HCT116 (cell line): ENCODE results near the gene TTC39C. TPM values are rescaled to one million over a fixed set of nuclear protein-coding genes. Genes with fewer than 3 reads are reported as not detected.

Experiments used
- ATAC-seq: fragments of 200-7000 bp; cut with Tn5 transposase; 2 replicates; pipeline ENCODE4 v1.9.1; 2020; ENCODE audit warnings: mild to moderate bottlenecking, moderate library complexity
- BruUV-seq: library from RNA; stranded (reverse); fragments of 400-500 nt; replicated peaks from 2 replicates; lab custom pipeline; 2021; lab: Mats Ljungman, UMichigan
- CTCF ChIA-PET: fragments of 300-600 bp; sonication (Branson Sonifier 250); formaldehyde crosslinking; loops from one replicate; lab custom pipeline; 2021; ENCODE audit warnings: antibody characterized with exemption; lab: Charles Lee
- POLR2A ChIA-PET: fragments of 300-600, 350-600 bp; sonication (Branson Sonifier 250); formaldehyde crosslinking; loops from one replicate; lab custom pipeline; 2021; ENCODE audit warnings: antibody characterized with exemption; lab: Charles Lee
- RAD21 ChIA-PET, 2 experiments: fragments of 300-600 bp; sonication (Branson Sonifier 250); formaldehyde crosslinking; loops; one replicate each; lab custom pipeline; 2023; ENCODE audit warnings: low total read pairs in 2 of 2; ENCODE audit not compliant: uncharacterized antibody in 2 of 2, unreplicated experiment in 2 of 2, low non-redundant PET in 1 of 2; lab: Charles Lee
- DNase-seq: peaks from one replicate; pipeline ENCODE4 v3.0.0-alpha.2; 2010; ENCODE audit warnings: low read depth, low spot score
- H2AFZ ChIP-seq: fragments of 200-600 bp; shearing (Covaris generic), sonication (generic); 2 replicates; pipeline ENCODE4 v1.6.1; 2017; ENCODE audit warnings: low read depth, mixed run types, mixed read lengths, antibody characterized with exemption, low read length; ENCODE audit not compliant: poor library complexity, severe bottlenecking
- H3K27ac ChIP-seq: 2 replicates; pipeline ENCODE4 v1.5.1; 2012; ENCODE audit warnings: low read depth, low read length
- H3K27me3 ChIP-seq: fragments of 200-600 bp; sonication (generic); 2 replicates; pipeline ENCODE4 v1.6.1; 2016; ENCODE audit warnings: mixed run types, low read length, mixed read lengths; ENCODE audit not compliant: insufficient read depth
- H3K36me3 ChIP-seq, 2 experiments: fragments of 200-500 bp in 1 of 2; fragments of 200-600 bp in 1 of 2; sonication (Bioruptor generic) in 1 of 2; sonication (generic) in 1 of 2; 2 replicates each; pipeline versions ENCODE4 v1.5.1 to v1.6.1; 2014 to 2016; ENCODE audit warnings: low read length in 2 of 2, inconsistent platforms in 1 of 2, mixed read lengths in 1 of 2, mixed run types in 1 of 2; ENCODE audit not compliant: insufficient read depth in 2 of 2, control insufficient read depth in 1 of 2
- H3K4me1 ChIP-seq, 2 experiments: fragments of 200-600 bp in 1 of 2; sonication (generic) in 1 of 2; 2 replicates each; pipeline versions ENCODE4 v1.5.1 to v1.6.1; 2012 to 2017; ENCODE audit warnings: low read length in 2 of 2, inconsistent platforms in 1 of 2, mild to moderate bottlenecking in 1 of 2, mixed read lengths in 1 of 2, mixed run types in 1 of 2, moderate library complexity in 1 of 2; ENCODE audit not compliant: insufficient read depth in 2 of 2, control insufficient read depth in 1 of 2
- H3K4me2 ChIP-seq: fragments of 200-600 bp; sonication (generic); 2 replicates; pipeline ENCODE4 v1.6.1; 2017; ENCODE audit warnings: mixed run types, low read length, mixed read lengths
- H3K4me3 ChIP-seq, 2 experiments: fragments of 200-600 bp in 1 of 2; sonication (generic) in 1 of 2; replicated peaks in 1 of 2; 2 replicates each; pipeline ENCODE4 v1.5.1; 2011 to 2016; ENCODE audit warnings: low read length in 2 of 2, control low read depth in 1 of 2, low read depth in 1 of 2, mild to moderate bottlenecking in 1 of 2, mixed read lengths in 1 of 2, mixed run types in 1 of 2
- H3K79me2 ChIP-seq: fragments of 200-600 bp; sonication (generic); 2 replicates; pipeline ENCODE4 v1.6.1; 2017; ENCODE audit warnings: mild to moderate bottlenecking, mixed run types, low read length, moderate library complexity, mixed read lengths; ENCODE audit not compliant: insufficient read depth
- H3K9ac ChIP-seq: fragments of 200-600 bp; sonication (generic); 2 replicates; pipeline ENCODE4 v1.6.1; 2016; ENCODE audit warnings: low read length, mixed read lengths
- H3K9me2 ChIP-seq: fragments of 200-600 bp; sonication (generic), shearing (Covaris generic); 2 replicates; pipeline ENCODE4 v1.6.1; 2017; ENCODE audit warnings: mixed run types, mild to moderate bottlenecking, moderate library complexity; ENCODE audit not compliant: insufficient read depth
- H3K9me3 ChIP-seq, 2 experiments: fragments of 200-500 bp in 1 of 2; fragments of 200-600 bp in 1 of 2; sonication (Bioruptor generic) in 1 of 2; sonication (generic) in 1 of 2; 2 replicates each; pipeline ENCODE4 v1.6.1; 2014 to 2017; ENCODE audit warnings: low read length in 2 of 2, mixed read lengths in 2 of 2, inconsistent platforms in 1 of 2, low read depth in 1 of 2, mild to moderate bottlenecking in 1 of 2, mixed run types in 1 of 2, moderate library complexity in 1 of 2; ENCODE audit not compliant: control insufficient read depth in 1 of 2, insufficient read depth in 1 of 2
- H4K20me1 ChIP-seq: fragments of 200-600 bp; sonication (generic), shearing (Covaris generic); 2 replicates; pipeline ENCODE4 v1.6.1; 2017; ENCODE audit warnings: mixed run types, mild to moderate bottlenecking, moderate library complexity; ENCODE audit not compliant: insufficient read depth
- ATF3 ChIP-seq: IDR thresholded peaks from 2 replicates; pipeline ENCODE4 v1.6.1; 2012
- CBX3 ChIP-seq: IDR thresholded peaks from 2 replicates; pipeline ENCODE4 v1.6.1; 2012; ENCODE audit warnings: low read depth
- CEBPB ChIP-seq: IDR thresholded peaks from 2 replicates; pipeline ENCODE4 v1.6.1; 2012; ENCODE audit warnings: low read depth
- CTCF ChIP-seq, 3 experiments: fragments of 200-600 bp in 1 of 3; sonication (generic) in 1 of 3; IDR thresholded peaks in 2 of 3; conservative IDR thresholded peaks in 1 of 3; 2 replicates each; pipeline ENCODE4 v1.5.1; 2012 to 2017; ENCODE audit warnings: low read depth in 2 of 3, low read length in 2 of 3, antibody characterized with exemption in 1 of 3, borderline replicate concordance in 1 of 3, control low read depth in 1 of 3, mild to moderate bottlenecking in 1 of 3, mixed read lengths in 1 of 3, mixed run types in 1 of 3, moderate library complexity in 1 of 3; ENCODE audit not compliant: insufficient read depth in 1 of 3
- EGR1 ChIP-seq: IDR thresholded peaks from 2 replicates; pipeline ENCODE4 v1.6.1; 2012; ENCODE audit warnings: low read depth
- EZH2 ChIP-seq: fragments of 200-600 bp; sonication (generic); IDR thresholded peaks from 2 replicates; pipeline ENCODE4 v1.6.1; 2017; ENCODE audit warnings: antibody characterized with exemption, mixed run types
- EZH2phosphoT487 ChIP-seq: fragments of 200-600 bp; IDR thresholded peaks from 2 replicates; pipeline ENCODE4 v1.6.1; 2018; ENCODE audit warnings: antibody characterized with exemption, borderline replicate concordance
- FOSL1 ChIP-seq: IDR thresholded peaks from 2 replicates; pipeline ENCODE4 v1.6.1; 2012; ENCODE audit warnings: low read depth
- JUND ChIP-seq: IDR thresholded peaks from 2 replicates; pipeline ENCODE4 v1.6.1; 2012
- MAX ChIP-seq: IDR thresholded peaks from 2 replicates; pipeline ENCODE4 v1.6.1; 2012
- POLR2AphosphoS5 ChIP-seq: IDR thresholded peaks from 2 replicates; pipeline ENCODE4 v1.6.1; 2011; ENCODE audit warnings: mild to moderate bottlenecking, low read depth, low read length, moderate library complexity
- RAD21 ChIP-seq: IDR thresholded peaks from 2 replicates; pipeline ENCODE4 v1.6.1; 2012; ENCODE audit warnings: low read depth, mild to moderate bottlenecking
- SIN3A ChIP-seq: IDR thresholded peaks from 2 replicates; pipeline ENCODE4 v1.6.1; 2012; ENCODE audit warnings: low read depth
- SP1 ChIP-seq: IDR thresholded peaks from 2 replicates; pipeline ENCODE4 v1.6.1; 2012; ENCODE audit warnings: low read depth
- SRF ChIP-seq: IDR thresholded peaks from 2 replicates; pipeline ENCODE4 v1.6.1; 2012; ENCODE audit warnings: low read depth
- TCF7L2 ChIP-seq: IDR thresholded peaks from 2 replicates; pipeline ENCODE4 v1.7.0; 2011; ENCODE audit warnings: borderline replicate concordance, inconsistent platforms; ENCODE audit not compliant: insufficient read depth, insufficient read length; ENCODE audit errors: extremely low read depth
- YY1 ChIP-seq: IDR thresholded peaks from 2 replicates; pipeline ENCODE4 v1.6.1; 2011; ENCODE audit warnings: low read length, low read depth, moderate library complexity, mild to moderate bottlenecking; ENCODE audit not compliant: insufficient replicate concordance; ENCODE audit errors: extremely low read depth
- ZFX ChIP-seq: fragments of 450-650 bp; IDR thresholded peaks from 2 replicates; pipeline ENCODE4 v1.6.1; 2017
- ZNF274 ChIP-seq: fragments of 200-500 bp; sonication (Bioruptor generic); IDR thresholded peaks from 2 replicates; pipeline ENCODE4 v1.6.1; 2014; ENCODE audit warnings: mild to moderate bottlenecking, low read depth, low read length, inconsistent platforms
- intact Hi-C: fragments of 100-400 bp; cut with micrococcal nuclease; formaldehyde crosslinking; loops from 2 replicates; pipeline ENCODE4 v1.10.0; 2022
- total RNA-seq: library from RNA; stranded (reverse); gene quantifications from one replicate; pipeline ENCODE4 v1.2.1, GENCODE V29; 2021; ENCODE audit not compliant: unreplicated experiment
- TF ChIP-seq, protein P1 (sequence below): IDR thresholded peaks from 2 replicates; pipeline ENCODE4 v1.6.1; 2012; ENCODE audit warnings: low read depth

Gene TTC39C
- total RNA-seq, 1 experiment from 2014 or later: 24.8 TPM

DNA sequence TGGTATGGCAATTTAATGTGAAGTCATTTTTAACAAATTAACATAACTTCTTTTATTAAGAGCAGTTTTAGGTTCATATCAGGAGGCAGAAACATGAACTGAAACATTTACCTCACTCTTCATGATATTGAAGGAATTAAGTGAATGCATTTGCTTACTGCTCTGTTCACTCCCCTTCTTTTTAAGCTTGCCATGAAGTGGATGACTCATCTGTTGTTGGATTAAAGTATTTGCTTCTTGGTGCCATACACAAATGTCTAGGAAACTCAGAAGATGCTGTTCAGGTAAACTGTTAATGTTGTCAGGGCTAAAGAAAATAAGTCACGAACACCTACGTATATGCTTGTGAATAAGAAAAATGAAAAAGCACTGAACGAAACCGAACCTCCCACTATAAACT lies 114.1 kb downstream of the TTC39C start:
- ATAC-seq: no peak
- intact Hi-C loops: no loop called here
- no peak overlapping the region for H3K4me2 ChIP-seq
- BruUV-seq: no TSS peak
- no peaks in the 10 kb centered on the region for H3K9me2 ChIP-seq
- no peaks in the 10 kb centered on the region for H3K27me3 ChIP-seq
- H3K27ac ChIP-seq: no peak overlapping the region
- H3K36me3 ChIP-seq: peaks cover 0 to 11% of the 10 kb centered on the region in 2 experiments; a peak in 2 of 4 replicates
- RAD21 ChIA-PET: no interaction called here
- no peak for DNase-seq
- CTCF ChIA-PET: no interaction called here
- no peak overlapping the region for H3K9ac ChIP-seq
- no peak overlapping the region for H3K4me3 ChIP-seq
- H4K20me1 ChIP-seq: no peaks in the 10 kb centered on the region
- no peak for TF ChIP-seq ZNF274
- TF ChIP-seq FOSL1: no peak
- no peak for TF ChIP-seq CBX3
- TF ChIP-seq MAX: no peak
- TF ChIP-seq EGR1: no peak
- TF ChIP-seq EZH2phosphoT487: no peak
- TF ChIP-seq EZH2: no peak
- TF ChIP-seq CTCF (IDR thresholded peaks at IDR 0.05 in 2 of 3, conservative IDR thresholded peaks at IDR 0.05 in 1 of 3; ENCODE audit: borderline replicate concordance in 1 of 3, insufficient read depth in 1 of 3, low read depth in 2 of 3, low read length in 2 of 3): no peak
- no peak for TF ChIP-seq SIN3A
- TF ChIP-seq ATF3: no peak
- no peak for TF ChIP-seq SRF
- TF ChIP-seq SP1: no peak
- TF ChIP-seq POLR2AphosphoS5: no peak
- TF ChIP-seq CEBPB: no peak
- no peak for TF ChIP-seq YY1
- no peak for TF ChIP-seq JUND
- no peak for TF ChIP-seq RAD21
- TF ChIP-seq TCF7L2: no peak
- TF ChIP-seq, protein P1, sequence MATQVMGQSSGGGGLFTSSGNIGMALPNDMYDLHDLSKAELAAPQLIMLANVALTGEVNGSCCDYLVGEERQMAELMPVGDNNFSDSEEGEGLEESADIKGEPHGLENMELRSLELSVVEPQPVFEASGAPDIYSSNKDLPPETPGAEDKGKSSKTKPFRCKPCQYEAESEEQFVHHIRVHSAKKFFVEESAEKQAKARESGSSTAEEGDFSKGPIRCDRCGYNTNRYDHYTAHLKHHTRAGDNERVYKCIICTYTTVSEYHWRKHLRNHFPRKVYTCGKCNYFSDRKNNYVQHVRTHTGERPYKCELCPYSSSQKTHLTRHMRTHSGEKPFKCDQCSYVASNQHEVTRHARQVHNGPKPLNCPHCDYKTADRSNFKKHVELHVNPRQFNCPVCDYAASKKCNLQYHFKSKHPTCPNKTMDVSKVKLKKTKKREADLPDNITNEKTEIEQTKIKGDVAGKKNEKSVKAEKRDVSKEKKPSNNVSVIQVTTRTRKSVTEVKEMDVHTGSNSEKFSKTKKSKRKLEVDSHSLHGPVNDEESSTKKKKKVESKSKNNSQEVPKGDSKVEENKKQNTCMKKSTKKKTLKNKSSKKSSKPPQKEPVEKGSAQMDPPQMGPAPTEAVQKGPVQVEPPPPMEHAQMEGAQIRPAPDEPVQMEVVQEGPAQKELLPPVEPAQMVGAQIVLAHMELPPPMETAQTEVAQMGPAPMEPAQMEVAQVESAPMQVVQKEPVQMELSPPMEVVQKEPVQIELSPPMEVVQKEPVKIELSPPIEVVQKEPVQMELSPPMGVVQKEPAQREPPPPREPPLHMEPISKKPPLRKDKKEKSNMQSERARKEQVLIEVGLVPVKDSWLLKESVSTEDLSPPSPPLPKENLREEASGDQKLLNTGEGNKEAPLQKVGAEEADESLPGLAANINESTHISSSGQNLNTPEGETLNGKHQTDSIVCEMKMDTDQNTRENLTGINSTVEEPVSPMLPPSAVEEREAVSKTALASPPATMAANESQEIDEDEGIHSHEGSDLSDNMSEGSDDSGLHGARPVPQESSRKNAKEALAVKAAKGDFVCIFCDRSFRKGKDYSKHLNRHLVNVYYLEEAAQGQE: no peak
- no peak for TF ChIP-seq ZFX
- no peaks in the 10 kb centered on the region for H3K9me3 ChIP-seq
- H3K79me2 ChIP-seq: no peaks in the 10 kb centered on the region
- peaks cover 0 to 2% of the 10 kb centered on the region in 2 experiments; a peak in 1 of 4 replicates for H3K4me1 ChIP-seq
- no peak overlapping the region for H2AFZ ChIP-seq
- POLR2A ChIA-PET: no interaction called here
